Activated naive CD8-positive, alpha-beta T cell (primary cell): Measurements from ENCODE around the gene VIL1.

Experiments used
- H3K27ac Mint-ChIP-seq: one replicate; pipeline ENCODE4 v1.8.0; 2021; ENCODE audit warnings: mixed read lengths
- H3K27me3 Mint-ChIP-seq: one replicate; pipeline ENCODE4 v1.8.0; 2021; ENCODE audit warnings: mixed read lengths
- H3K36me3 Mint-ChIP-seq: one replicate; pipeline ENCODE4 v1.8.0; 2021; ENCODE audit warnings: mixed read lengths
- H3K4me1 Mint-ChIP-seq: one replicate; pipeline ENCODE4 v1.8.0; 2021; ENCODE audit warnings: low read depth, mixed read lengths
- H3K4me3 Mint-ChIP-seq: one replicate; pipeline ENCODE4 v1.8.0; 2021; ENCODE audit warnings: mild to moderate bottlenecking, mixed read lengths
- H3K9me3 Mint-ChIP-seq: one replicate; pipeline ENCODE4 v1.8.0; 2021; ENCODE audit warnings: low read depth, mixed read lengths

Gene VIL1

DNA sequence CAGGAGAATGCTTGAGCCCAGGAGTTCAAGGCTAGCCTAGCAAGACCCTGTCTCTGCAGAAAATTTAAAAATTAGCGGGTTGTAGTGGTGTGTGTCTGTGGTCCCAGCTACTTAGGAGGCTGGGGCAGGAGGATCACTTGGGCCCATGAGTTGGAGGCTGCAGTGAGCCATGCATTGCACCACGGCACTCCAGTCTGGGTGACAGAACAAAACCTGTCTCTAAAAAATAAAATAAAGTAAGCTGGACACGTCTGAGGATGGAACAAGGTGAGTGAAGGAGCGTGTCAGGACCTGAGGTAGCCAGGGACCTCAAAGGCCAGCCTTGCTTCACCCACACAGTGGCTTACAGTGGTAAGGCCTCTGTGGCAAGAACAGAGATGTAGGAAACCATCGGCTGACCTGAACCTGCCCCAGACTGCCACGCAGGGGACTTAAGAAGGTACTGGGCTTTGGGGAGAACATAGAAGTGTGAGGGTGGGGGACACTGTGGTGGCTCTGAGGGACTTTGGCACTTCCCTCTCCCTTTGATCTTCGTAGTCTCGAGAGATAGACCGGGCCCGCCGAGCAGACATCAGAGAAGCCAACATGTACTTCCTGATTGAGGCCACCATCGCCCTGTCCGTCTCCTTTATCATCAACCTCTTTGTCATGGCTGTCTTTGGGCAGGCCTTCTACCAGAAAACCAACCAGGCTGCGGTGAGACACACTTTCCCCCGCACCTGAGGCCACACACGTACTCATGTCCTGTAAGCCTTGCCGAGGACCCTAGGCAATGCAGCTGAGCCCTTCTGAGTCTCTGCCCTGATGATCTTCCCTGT, 29.4 kb upstream of the VIL1 start:
- no peaks in the 10 kb centered on the region for H3K9me3 Mint-ChIP-seq
- no peaks in the 10 kb centered on the region for H3K36me3 Mint-ChIP-seq
- H3K4me1 Mint-ChIP-seq: peaks cover 12% of the 10 kb centered on the region
- no peaks in the 10 kb centered on the region for H3K27me3 Mint-ChIP-seq
- H3K4me3 Mint-ChIP-seq: no peak overlapping the region
- no peak overlapping the region for H3K27ac Mint-ChIP-seq

DNA sequence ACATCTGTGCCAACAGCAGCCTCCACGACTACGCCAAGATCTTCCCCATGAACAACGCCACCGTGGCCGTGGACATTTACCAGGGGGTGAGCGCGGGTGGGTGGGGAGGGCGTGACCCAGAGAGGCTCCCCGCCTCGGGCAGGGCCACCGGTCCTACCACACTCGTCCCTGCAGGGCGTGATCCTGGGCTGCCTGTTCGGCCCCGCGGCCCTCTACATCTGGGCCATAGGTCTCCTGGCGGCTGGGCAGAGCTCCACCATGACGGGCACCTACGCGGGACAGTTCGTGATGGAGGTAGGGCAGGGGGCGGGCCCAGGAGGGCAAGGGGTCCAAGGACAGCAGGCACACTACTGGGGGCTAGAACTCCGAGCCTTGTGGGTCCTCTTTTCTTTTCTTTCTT, 27.7 kb upstream of the VIL1 start:
- no peaks in the 10 kb centered on the region for H3K27me3 Mint-ChIP-seq
- H3K4me1 Mint-ChIP-seq: peaks cover 22% of the 10 kb centered on the region
- no peaks in the 10 kb centered on the region for H3K36me3 Mint-ChIP-seq
- no peaks in the 10 kb centered on the region for H3K9me3 Mint-ChIP-seq
- H3K27ac Mint-ChIP-seq: no peak overlapping the region
- no peak overlapping the region for H3K4me3 Mint-ChIP-seq

GRCh38 chr2:218392459-218392858, 26.5 kb upstream of the VIL1 start:
- Mint-ChIP-seq H3K4me1 (peaks cover 30% of the 10 kb centered on the region), H3K27me3 (no peaks in the 10 kb centered on the region), H3K9me3 (no peaks in the 10 kb centered on the region), H3K36me3 (no peaks in the 10 kb centered on the region), H3K4me3 (no peak overlapping the region), H3K27ac (no peak overlapping the region)

GRCh38 chr2:218392891-218393462, 25.9 kb upstream of the VIL1 start:
- Mint-ChIP-seq H3K4me1 (peaks cover 34% of the 10 kb centered on the region), H3K27me3 (no peaks in the 10 kb centered on the region), H3K4me3 (no peak overlapping the region), H3K36me3 (no peaks in the 10 kb centered on the region), H3K9me3 (no peaks in the 10 kb centered on the region), H3K27ac (no peak overlapping the region)

GRCh38 chr2:218393750-218394290, 25.1 kb upstream of the VIL1 start:
- no peaks in the 10 kb centered on the region for H3K9me3 Mint-ChIP-seq
- no peak overlapping the region for H3K4me3 Mint-ChIP-seq
- peaks cover 34% of the 10 kb centered on the region for H3K4me1 Mint-ChIP-seq
- H3K27ac Mint-ChIP-seq: peak overlapping the region; percentile 34
- no peaks in the 10 kb centered on the region for H3K36me3 Mint-ChIP-seq
- no peaks in the 10 kb centered on the region for H3K27me3 Mint-ChIP-seq

DNA sequence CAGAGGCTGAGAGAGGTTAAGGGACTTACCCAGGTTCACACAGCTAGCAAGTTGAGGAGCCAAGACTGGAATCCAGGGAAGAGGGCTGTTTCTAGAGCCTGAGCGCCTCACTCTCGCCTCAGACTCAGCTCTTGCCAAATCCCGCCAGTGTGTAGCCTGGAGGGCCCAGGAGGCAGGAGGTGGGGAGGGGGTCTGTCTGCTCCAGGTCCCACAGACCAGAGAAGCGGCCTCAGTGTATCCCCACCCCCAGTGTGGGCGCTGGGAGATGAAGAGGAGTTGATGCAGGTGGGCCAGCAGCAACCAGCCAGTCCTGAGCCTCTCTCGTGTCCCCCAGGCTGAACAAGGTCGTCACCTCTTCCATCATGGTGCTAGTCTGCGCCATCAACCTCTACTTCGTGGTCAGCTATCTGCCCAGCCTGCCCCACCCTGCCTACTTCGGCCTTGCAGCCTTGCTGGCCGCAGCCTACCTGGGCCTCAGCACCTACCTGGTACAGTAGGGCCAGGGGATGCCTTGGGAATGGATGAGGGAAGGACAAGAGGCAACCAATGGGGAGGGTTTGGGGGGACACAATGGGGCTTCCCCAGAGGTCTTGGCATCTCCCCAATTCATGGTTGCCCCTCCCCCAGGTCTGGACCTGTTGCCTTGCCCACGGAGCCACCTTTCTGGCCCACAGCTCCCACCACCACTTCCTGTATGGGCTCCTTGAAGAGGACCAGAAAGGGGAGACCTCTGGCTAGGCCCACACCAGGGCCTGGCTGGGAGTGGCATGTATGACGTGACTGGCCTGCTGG, 24.4 kb upstream of the VIL1 start:
- Mint-ChIP-seq H3K36me3 (no peaks in the 10 kb centered on the region), H3K27ac (peak overlapping the region; percentile 46), H3K27me3 (no peaks in the 10 kb centered on the region), H3K9me3 (no peaks in the 10 kb centered on the region), H3K4me1 (peaks cover 34% of the 10 kb centered on the region), H3K4me3 (peak overlapping the region; percentile 10)

DNA sequence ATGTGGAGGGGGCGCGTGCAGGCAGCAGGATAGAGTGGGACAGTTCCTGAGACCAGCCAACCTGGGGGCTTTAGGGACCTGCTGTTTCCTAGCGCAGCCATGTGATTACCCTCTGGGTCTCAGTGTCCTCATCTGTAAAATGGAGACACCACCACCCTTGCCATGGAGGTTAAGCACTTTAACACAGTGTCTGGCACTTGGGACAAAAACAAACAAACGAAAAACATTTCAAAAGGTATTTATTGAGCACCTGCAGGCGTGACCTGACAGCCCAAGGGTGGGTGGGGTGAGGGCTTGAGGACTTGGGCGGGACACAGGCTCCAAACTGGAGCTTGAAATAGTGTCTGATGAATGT, 23.9 kb upstream of the VIL1 start:
- Mint-ChIP-seq H3K27me3 (no peaks in the 10 kb centered on the region), H3K4me3 (peak overlapping the region; percentile 10), H3K4me1 (peaks cover 34% of the 10 kb centered on the region), H3K9me3 (no peaks in the 10 kb centered on the region), H3K27ac (peak overlapping the region; percentile 46), H3K36me3 (no peaks in the 10 kb centered on the region)

- Mint-ChIP-seq H3K27me3 (no peaks in the 10 kb centered on the region), H3K9me3 (no peaks in the 10 kb centered on the region), H3K36me3 (no peaks in the 10 kb centered on the region), H3K4me3 (peak overlapping the region; percentile 80), H3K27ac (peak overlapping the region; percentile 41), H3K4me1 (peaks cover 34% of the 10 kb centered on the region)
These were observed 23.5 kb upstream of the VIL1 start for GRCh38 chr2:218395456-218395825.

DNA sequence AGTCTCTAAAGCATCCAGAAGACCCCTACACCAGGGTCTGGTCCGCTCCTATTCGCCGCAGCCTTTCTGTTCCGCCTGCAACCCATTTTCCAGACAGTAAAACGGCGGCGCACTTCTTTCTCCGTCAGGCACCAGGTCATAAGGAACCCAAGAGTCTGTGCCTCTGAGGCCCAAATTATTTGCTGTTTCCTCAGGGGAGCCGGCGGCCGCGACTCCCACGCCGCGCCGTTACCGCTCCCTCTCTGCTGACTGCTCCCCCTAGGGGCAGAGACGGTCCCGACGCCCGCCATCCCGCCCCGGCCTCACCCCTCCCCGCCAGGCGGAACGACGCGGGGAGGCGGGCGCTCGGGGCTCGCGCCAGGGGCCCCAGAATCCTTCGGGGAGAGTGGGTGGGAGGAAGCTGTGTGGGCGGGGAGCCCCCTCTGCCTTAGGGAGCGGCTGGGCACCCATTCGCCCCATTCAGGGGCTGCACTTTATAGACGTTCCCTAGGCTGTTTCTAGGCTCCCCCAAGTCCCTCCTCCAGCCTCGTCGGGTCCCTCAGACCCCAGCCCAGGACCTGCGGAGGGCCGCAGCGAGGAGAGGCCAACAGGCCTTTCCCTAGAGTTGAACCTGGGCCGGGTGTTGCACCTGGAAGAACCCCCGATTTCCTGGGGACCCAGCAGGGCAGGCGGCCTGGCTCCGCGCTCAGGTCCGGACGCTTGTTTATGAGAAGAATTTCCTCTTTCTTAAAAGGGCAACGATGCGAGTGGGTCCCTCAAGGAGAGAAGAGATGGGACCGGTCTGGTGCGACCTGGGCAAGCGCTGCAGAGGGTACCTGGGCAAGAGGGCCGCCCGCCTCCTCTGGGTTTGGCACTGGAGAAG, 22.9 kb upstream of the VIL1 start:
- Mint-ChIP-seq H3K36me3 (no peaks in the 10 kb centered on the region), H3K9me3 (no peaks in the 10 kb centered on the region), H3K27ac (peak overlapping the region; percentile 90), H3K4me3 (peak overlapping the region; percentile 90), H3K27me3 (no peaks in the 10 kb centered on the region), H3K4me1 (peaks cover 34% of the 10 kb centered on the region)

DNA sequence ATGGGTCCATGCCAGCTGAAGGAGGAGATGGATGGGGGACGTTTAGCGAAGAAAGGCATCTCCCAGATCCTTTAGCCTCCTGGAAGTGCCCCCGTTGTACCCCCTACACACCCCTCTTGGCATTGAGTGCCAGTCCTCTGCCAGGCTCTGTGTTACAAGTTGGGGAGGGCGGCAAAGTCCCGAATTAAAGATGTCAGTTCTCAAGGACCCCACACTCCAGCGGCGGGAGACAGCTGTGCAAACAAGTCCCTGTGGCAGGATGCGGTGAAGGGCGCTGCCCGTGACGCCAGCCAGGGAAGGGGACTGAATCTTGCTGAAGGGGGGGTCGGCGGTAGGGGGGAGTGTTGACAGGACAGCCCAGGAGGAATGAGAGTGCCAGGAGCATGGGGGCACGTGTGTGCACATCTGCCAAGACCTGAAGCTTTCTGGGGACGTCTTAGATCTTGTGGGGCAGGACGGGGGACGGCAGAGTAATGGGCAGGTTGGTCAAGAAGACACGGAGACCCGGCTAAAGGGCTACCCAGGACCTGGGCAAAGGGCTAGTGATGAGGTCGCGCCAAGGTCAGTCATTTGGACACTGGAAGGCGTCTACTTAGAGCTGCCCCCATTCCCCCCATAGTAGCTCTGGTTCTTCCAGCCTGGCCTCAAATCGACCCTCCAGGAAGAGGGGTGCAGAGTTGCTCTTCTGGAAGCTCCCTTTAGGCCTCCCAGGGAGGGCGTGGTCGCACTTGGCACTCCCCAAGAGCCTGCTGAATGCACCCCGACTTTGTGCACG, 22.0 kb upstream of the VIL1 start:
- Mint-ChIP-seq H3K36me3 (no peaks in the 10 kb centered on the region), H3K9me3 (no peaks in the 10 kb centered on the region)

GRCh38 chr2:218397463-218397819, 21.5 kb upstream of the VIL1 start:
- Mint-ChIP-seq H3K27ac (peak overlapping the region; percentile 66), H3K4me3 (peak overlapping the region; percentile 90), H3K9me3 (no peaks in the 10 kb centered on the region), H3K36me3 (no peaks in the 10 kb centered on the region), H3K27me3 (no peaks in the 10 kb centered on the region), H3K4me1 (peaks cover 43% of the 10 kb centered on the region)

More for the DNA sequence above, 22.0 kb upstream of the VIL1 start:
- H3K27me3 Mint-ChIP-seq: no peaks in the 10 kb centered on the region
- peak overlapping the region; percentile 90 for H3K27ac Mint-ChIP-seq
- H3K4me3 Mint-ChIP-seq: peak overlapping the region; percentile 90
- peaks cover 41% of the 10 kb centered on the region for H3K4me1 Mint-ChIP-seq

DNA sequence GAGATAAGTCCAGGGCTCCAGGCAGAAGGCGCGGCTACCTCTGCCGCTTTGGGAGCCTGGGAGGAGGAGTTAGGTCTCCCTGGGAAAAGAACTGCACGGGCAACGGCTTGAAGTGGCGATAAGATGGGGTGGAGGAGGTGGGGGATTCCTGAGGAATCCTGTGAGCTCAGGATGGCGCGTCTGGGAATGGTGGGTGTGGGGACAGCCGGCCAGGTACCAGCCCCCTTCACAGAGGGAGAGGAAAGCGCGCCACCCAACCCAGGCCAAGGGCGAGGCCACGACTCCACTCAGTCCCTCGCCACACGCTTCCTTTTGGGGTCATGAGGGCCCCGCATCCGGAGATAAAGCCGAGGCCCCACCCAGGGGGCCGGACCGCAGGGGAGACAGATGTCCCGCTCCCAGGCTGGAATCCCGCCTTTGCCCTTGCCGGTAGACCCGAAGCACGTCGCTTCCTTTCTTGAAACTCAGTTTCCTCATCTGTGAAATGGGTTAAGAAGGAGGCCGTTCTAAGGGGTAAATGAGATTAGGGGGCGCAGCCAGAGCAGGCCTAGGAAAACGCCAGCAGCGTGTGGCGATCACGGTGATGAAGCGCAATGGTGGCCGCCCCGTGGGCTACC, 21.0 kb upstream of the VIL1 start:
- Mint-ChIP-seq H3K9me3 (no peaks in the 10 kb centered on the region), H3K4me3 (peak overlapping the region; percentile 90), H3K36me3 (no peaks in the 10 kb centered on the region), H3K27ac (peak overlapping the region; percentile 66), H3K4me1 (peaks cover 44% of the 10 kb centered on the region), H3K27me3 (no peaks in the 10 kb centered on the region)

GRCh38 chr2:218398437-218399390, 20.2 kb upstream of the VIL1 start:
- Mint-ChIP-seq H3K4me1 (peaks cover 49% of the 10 kb centered on the region), H3K27me3 (no peaks in the 10 kb centered on the region), H3K36me3 (no peaks in the 10 kb centered on the region), H3K9me3 (no peaks in the 10 kb centered on the region), H3K27ac (peak overlapping the region; percentile 50), H3K4me3 (peak overlapping the region; percentile 90)
